K562 (cell line): ENCODE data around the gene FOXA3. TPM values are rescaled to one million over a fixed set of nuclear protein-coding genes. Genes with fewer than 3 reads are reported as not detected.

Source experiments
- CBX1 ChIP-seq: sonication (generic); IDR thresholded peaks from 2 replicates; pipeline ENCODE4 v1.6.1; 2016; ENCODE audit warnings: antibody characterized with exemption, low read depth, mild to moderate bottlenecking
- CTCFL ChIP-seq: IDR thresholded peaks from 2 replicates; pipeline ENCODE4 v1.6.1; 2011; ENCODE audit warnings: borderline replicate concordance, low read depth, mild to moderate bottlenecking, moderate library complexity, low read length; ENCODE audit not compliant: insufficient read depth, poor library complexity, severe bottlenecking
- DMBX1 ChIP-seq: fragments of 250-450 bp; sonication (Bioruptor Pico); IDR thresholded peaks from 2 replicates; pipeline ENCODE4 v1.8.0; 2022; ENCODE audit warnings: inconsistent platforms, mild to moderate bottlenecking, moderate library complexity, borderline replicate concordance
- FIP1L1 ChIP-seq: fragments of 200-400 bp; formaldehyde crosslinking; IDR thresholded peaks from 2 replicates; pipeline ENCODE4 v1.6.1; 2018; ENCODE audit warnings: mild to moderate bottlenecking, low read depth, low read length; ENCODE audit not compliant: poor library complexity, severe bottlenecking
- FOXJ3 ChIP-seq: sonication (generic); formaldehyde crosslinking; IDR thresholded peaks from 2 replicates; pipeline ENCODE4 v1.4.0; 2020; ENCODE audit warnings: mild to moderate bottlenecking, missing genetic modification reagents
- HDAC8 ChIP-seq: fragments of 450-650 bp; IDR thresholded peaks from 2 replicates; pipeline ENCODE4 v1.6.1; 2016; ENCODE audit warnings: mild to moderate bottlenecking, missing genetic modification characterization, moderate library complexity, missing compliant biosample characterization
- KDM4B ChIP-seq, 2 experiments: fragments of 450-650 bp in 1 of 2; sonication (generic) in 1 of 2; IDR thresholded peaks; 2 replicates each; pipeline ENCODE4 v1.6.1; 2016 to 2017; ENCODE audit warnings: borderline replicate concordance in 2 of 2, antibody characterized with exemption in 1 of 2, low read depth in 1 of 2, mild to moderate bottlenecking in 1 of 2
- MAZ ChIP-seq, 2 experiments: fragments of 450-650 bp in 1 of 2; sonication (generic) in 1 of 2; formaldehyde crosslinking; IDR thresholded peaks in 1 of 2; conservative IDR thresholded peaks in 1 of 2; 2 replicates each; pipeline versions ENCODE4 v1.4.0 to v1.5.0; 2020; ENCODE audit warnings: mild to moderate bottlenecking in 1 of 2, missing genetic modification reagents in 1 of 2
- NCOA2 ChIP-seq, 2 experiments: fragments of 450-650 bp; IDR thresholded peaks; 2 replicates each; pipeline ENCODE4 v1.6.1; 2018; ENCODE audit warnings: mild to moderate bottlenecking in 2 of 2, moderate library complexity in 1 of 2; ENCODE audit not compliant: partially characterized antibody in 2 of 2
- NCOA4 ChIP-seq: fragments of 450-650 bp; IDR thresholded peaks from 2 replicates; pipeline ENCODE4 v1.6.1; 2018; ENCODE audit warnings: mild to moderate bottlenecking; ENCODE audit not compliant: partially characterized antibody
- NR3C1 ChIP-seq: sonication (generic); formaldehyde crosslinking; IDR thresholded peaks from 2 replicates; pipeline ENCODE4 v1.8.1; 2022; ENCODE audit warnings: missing genetic modification reagents
- ZBTB49 ChIP-seq: sonication (generic); formaldehyde crosslinking; IDR thresholded peaks from 2 replicates; pipeline ENCODE4 v1.8.0; 2022; ENCODE audit warnings: missing genetic modification reagents, mild to moderate bottlenecking, borderline replicate concordance
- ZBTB9 ChIP-seq: fragments of 450-650 bp; formaldehyde crosslinking; IDR thresholded peaks from 2 replicates; pipeline ENCODE4 v1.4.0; 2020; ENCODE audit warnings: mild to moderate bottlenecking, moderate library complexity
- ZFPM2 ChIP-seq: fragments of 250-450 bp; sonication (Bioruptor Pico); IDR thresholded peaks from 2 replicates; pipeline ENCODE4 v1.5.1; 2022; ENCODE audit warnings: mild to moderate bottlenecking
- ZNF23 ChIP-seq: fragments of 250-450 bp; sonication (Bioruptor Pico); IDR thresholded peaks from 2 replicates; pipeline ENCODE4 v1.4.0; 2020; ENCODE audit warnings: mild to moderate bottlenecking
- ZNF518B ChIP-seq: fragments of 250-450 bp; sonication (Bioruptor Pico); IDR thresholded peaks from 2 replicates; pipeline ENCODE4 v1.5.0; 2021; ENCODE audit warnings: mild to moderate bottlenecking, moderate library complexity
- polyA plus RNA-seq, 8 experiments: library from polyadenylated mRNA; depleted of rRNA in 4 of 8; stranded (reverse) in 5 of 8; unstranded in 3 of 8; fragments of >200 nt; fragmentation: Nextera tagmentation in 2 of 8; fragmentation: Illumina TruSeq in 1 of 8; extraction: Ambion mirVana in 2 of 8; extraction: Trizol in 1 of 8; gene quantifications; 2 replicates each; pipeline versions ENCODE4 v1.2.1 to v1.2.3, GENCODE V29; 2011 to 2014; ENCODE audit warnings: inconsistent platforms in 1 of 8, missing spikeins in 1 of 8
- total RNA-seq, 7 experiments: library from RNA; depleted of rRNA in 6 of 7; stranded (reverse); fragments of >200 nt in 6 of 7; fragmentation: Illumina TruSeq in 2 of 7; extraction: Trizol in 2 of 7; gene quantifications; 2 replicates each; pipeline versions ENCODE4 v1.2.1 to v1.2.3, GENCODE V29; 2011 to 2021; ENCODE audit warnings: low replicate concordance in 1 of 7

The FOXA3 gene
- total and polyA plus RNA-seq, 9 of the 15 experiments (the other 6 are each of a cell fraction or from before 2014, with no cell fraction given), result 1.3 to 15.5 (median 4.7) TPM

- TF ChIP-seq ZBTB49 (CRISPR knock-in tag) (no peak), NCOA2 (IDR thresholded peaks at IDR 0.05; ENCODE audit: partially characterized antibody in 2 of 2) (no peak), ZFPM2 (CRISPR knock-in tag) (no peak), ZNF23 (CRISPR knock-in tag) (no peak), FOXJ3 (CRISPR knock-in tag) (no peak), DMBX1 (no peak), MAZ (CRISPR knock-in tag; conservative IDR thresholded peaks at IDR 0.05 in 1 of 2, IDR thresholded peaks at IDR 0.05 in 1 of 2) (peak in 1 of 2 experiments; percentile 73; a peak in 2 of 4 replicates), CBX1 (no peak; the same call in 1 of the 2 replicates), ZBTB9 (no peak), HDAC8 (tag) (no peak), KDM4B (IDR thresholded peaks at IDR 0.05; ENCODE audit: borderline replicate concordance in 2 of 2, low read depth in 1 of 2) (no peak), NR3C1 (CRISPR knock-in tag) (no peak), NCOA4 (no peak), CTCFL (peak; percentile 87), FIP1L1 (no peak), ZNF518B (no peak)
Observed at GRCh38 chr19:45817010-45817724, 47.0 kb upstream of the FOXA3 start (continued).
